ENCODE results near the gene MBNL1. TPM values are rescaled to one million over a fixed set of nuclear protein-coding genes. Genes with fewer than 3 reads are reported as not detected.

MBNL1 gene
- total RNA-seq, 1 donor: 545 TPM

DNA sequence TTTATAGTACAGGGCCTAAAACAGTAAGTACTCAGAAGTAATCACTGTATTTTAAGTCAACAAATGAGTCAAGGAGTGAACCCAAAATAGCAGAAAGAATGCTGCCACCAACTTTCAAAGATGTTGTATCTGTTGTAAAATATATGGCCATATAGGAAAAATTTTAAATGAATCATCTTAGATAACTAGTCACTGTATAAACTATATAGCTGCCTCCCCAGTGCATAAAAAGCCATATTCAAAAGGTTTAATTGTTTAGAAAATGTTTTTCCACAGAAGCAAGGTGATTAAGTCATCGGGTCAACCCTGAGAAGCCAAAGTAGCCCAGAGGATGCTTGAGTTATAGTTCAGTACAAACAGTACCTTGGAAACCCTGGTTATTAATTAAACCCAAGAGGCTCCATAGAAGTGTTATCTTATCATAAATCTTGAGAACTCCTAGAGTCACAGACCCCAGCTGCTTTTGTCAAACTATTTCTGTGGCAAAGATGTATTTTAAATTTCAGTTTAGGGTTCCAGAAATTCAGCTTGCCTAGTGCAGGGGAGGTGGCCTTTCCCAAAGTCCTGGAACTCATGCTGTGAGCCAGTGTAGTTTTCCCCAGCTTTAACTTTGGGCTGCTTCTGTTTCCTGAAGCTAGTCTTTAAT, 39.2 kb downstream of the MBNL1 start:
- Histone ChIP-seq H3K4me1 (ENCODE audit: insufficient read depth, low read length) (peaks cover 45% of the 10 kb centered on the region), H3K9me3 (ENCODE audit: low read depth, low read length) (no peaks in the 10 kb centered on the region), H3K4me2 (ENCODE audit: insufficient read depth, low read length) (peak overlapping the region; percentile 15), H2AFZ (ENCODE audit: low read length) (no peak overlapping the region), H3K27me3 (ENCODE audit: insufficient read depth, low read length) (no peaks in the 10 kb centered on the region), H3K79me2 (ENCODE audit: insufficient read depth, low read length) (peaks cover 97% of the 10 kb centered on the region), H3K27ac (ENCODE audit: low read depth, low read length) (peak overlapping the region; percentile 84), H3K4me3 (ENCODE audit: insufficient read depth, low read length) (no peak overlapping the region), H4K20me1 (ENCODE audit: insufficient read depth, low read length) (peaks cover 20% of the 10 kb centered on the region), H3K36me3 (ENCODE audit: insufficient read depth, low read length) (peaks cover 21% of the 10 kb centered on the region)
- DNase-seq (ENCODE audit: insufficient read length, low spot score, missing footprints): no peak
- TF ChIP-seq, protein P1, sequence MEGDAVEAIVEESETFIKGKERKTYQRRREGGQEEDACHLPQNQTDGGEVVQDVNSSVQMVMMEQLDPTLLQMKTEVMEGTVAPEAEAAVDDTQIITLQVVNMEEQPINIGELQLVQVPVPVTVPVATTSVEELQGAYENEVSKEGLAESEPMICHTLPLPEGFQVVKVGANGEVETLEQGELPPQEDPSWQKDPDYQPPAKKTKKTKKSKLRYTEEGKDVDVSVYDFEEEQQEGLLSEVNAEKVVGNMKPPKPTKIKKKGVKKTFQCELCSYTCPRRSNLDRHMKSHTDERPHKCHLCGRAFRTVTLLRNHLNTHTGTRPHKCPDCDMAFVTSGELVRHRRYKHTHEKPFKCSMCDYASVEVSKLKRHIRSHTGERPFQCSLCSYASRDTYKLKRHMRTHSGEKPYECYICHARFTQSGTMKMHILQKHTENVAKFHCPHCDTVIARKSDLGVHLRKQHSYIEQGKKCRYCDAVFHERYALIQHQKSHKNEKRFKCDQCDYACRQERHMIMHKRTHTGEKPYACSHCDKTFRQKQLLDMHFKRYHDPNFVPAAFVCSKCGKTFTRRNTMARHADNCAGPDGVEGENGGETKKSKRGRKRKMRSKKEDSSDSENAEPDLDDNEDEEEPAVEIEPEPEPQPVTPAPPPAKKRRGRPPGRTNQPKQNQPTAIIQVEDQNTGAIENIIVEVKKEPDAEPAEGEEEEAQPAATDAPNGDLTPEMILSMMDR (IDR thresholded peaks at IDR 0.05; ENCODE audit: extremely low read depth, low read depth, low read length): no peak

DNA sequence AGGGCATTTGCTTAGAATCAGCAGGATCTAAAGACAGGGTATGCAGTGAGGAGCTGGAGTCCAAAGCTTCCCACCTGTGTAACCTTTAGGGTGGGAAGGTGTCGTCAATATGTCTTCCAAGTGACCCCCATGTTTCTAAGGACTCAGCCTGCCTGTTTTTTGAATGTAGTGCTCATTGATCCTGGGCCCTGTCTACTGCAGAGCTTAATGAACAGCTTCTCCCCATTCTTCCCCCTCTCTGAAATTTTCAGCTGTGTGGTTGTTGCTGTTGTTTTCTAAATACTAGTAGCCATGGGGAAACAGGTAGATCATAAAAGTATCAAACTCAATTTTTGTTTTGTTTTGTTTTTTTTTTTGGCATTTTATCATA, 39.7 kb downstream of the MBNL1 start:
- H4K20me1 ChIP-seq (ENCODE audit: insufficient read depth, low read length): peaks cover 23% of the 10 kb centered on the region
- H3K4me2 ChIP-seq (ENCODE audit: insufficient read depth, low read length): peak overlapping the region; percentile 15
- peak overlapping the region; percentile 84 for H3K27ac ChIP-seq (ENCODE audit: low read depth, low read length)
- no peak overlapping the region for H2AFZ ChIP-seq (ENCODE audit: low read length)
- peaks cover 21% of the 10 kb centered on the region for H3K36me3 ChIP-seq (ENCODE audit: insufficient read depth, low read length)
- H3K27me3 ChIP-seq (ENCODE audit: insufficient read depth, low read length): no peaks in the 10 kb centered on the region
- DNase-seq (ENCODE audit: insufficient read length, low spot score, missing footprints): no peak
- peaks cover 39% of the 10 kb centered on the region for H3K4me1 ChIP-seq (ENCODE audit: insufficient read depth, low read length)
- TF ChIP-seq, protein P1 (IDR thresholded peaks at IDR 0.05; ENCODE audit: extremely low read depth, low read depth, low read length): no peak
- H3K79me2 ChIP-seq (ENCODE audit: insufficient read depth, low read length): peaks cover 97% of the 10 kb centered on the region
- no peak overlapping the region for H3K4me3 ChIP-seq (ENCODE audit: insufficient read depth, low read length)
- no peaks in the 10 kb centered on the region for H3K9me3 ChIP-seq (ENCODE audit: low read depth, low read length)

DNA sequence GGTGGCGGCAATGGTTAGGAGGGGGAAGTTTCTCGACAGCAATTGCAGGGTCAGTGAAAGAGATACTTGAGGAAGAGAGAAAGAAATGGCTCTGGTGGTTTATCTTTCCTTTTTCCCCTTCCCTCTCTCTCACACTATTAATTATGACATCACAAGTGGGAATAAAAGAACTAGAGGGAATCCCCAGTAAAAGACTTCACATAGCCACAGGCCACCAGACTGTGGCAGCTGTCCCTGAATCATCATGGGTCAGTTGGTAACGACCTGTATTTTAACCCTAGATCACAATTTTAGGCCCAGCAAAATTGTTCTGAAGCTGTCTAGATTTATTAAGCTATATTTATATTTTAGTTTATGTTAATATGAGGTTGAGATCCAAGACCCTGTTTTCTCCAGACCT, 40.3 kb downstream of the MBNL1 start:
- Histone ChIP-seq H3K36me3 (ENCODE audit: insufficient read depth, low read length) (peaks cover 21% of the 10 kb centered on the region), H3K9me3 (ENCODE audit: low read depth, low read length) (no peaks in the 10 kb centered on the region), H3K27me3 (ENCODE audit: insufficient read depth, low read length) (no peaks in the 10 kb centered on the region), H4K20me1 (ENCODE audit: insufficient read depth, low read length) (peaks cover 23% of the 10 kb centered on the region), H3K27ac (ENCODE audit: low read depth, low read length) (peak overlapping the region; percentile 84), H3K4me3 (ENCODE audit: insufficient read depth, low read length) (no peak overlapping the region), H3K79me2 (ENCODE audit: insufficient read depth, low read length) (peaks cover 97% of the 10 kb centered on the region), H3K4me2 (ENCODE audit: insufficient read depth, low read length) (peak overlapping the region; percentile 22), H2AFZ (ENCODE audit: low read length) (no peak overlapping the region), H3K4me1 (ENCODE audit: insufficient read depth, low read length) (peaks cover 38% of the 10 kb centered on the region)
- DNase-seq (ENCODE audit: insufficient read length, low spot score, missing footprints): no peak
- TF ChIP-seq, protein P1 (IDR thresholded peaks at IDR 0.05; ENCODE audit: extremely low read depth, low read depth, low read length): no peak

DNA sequence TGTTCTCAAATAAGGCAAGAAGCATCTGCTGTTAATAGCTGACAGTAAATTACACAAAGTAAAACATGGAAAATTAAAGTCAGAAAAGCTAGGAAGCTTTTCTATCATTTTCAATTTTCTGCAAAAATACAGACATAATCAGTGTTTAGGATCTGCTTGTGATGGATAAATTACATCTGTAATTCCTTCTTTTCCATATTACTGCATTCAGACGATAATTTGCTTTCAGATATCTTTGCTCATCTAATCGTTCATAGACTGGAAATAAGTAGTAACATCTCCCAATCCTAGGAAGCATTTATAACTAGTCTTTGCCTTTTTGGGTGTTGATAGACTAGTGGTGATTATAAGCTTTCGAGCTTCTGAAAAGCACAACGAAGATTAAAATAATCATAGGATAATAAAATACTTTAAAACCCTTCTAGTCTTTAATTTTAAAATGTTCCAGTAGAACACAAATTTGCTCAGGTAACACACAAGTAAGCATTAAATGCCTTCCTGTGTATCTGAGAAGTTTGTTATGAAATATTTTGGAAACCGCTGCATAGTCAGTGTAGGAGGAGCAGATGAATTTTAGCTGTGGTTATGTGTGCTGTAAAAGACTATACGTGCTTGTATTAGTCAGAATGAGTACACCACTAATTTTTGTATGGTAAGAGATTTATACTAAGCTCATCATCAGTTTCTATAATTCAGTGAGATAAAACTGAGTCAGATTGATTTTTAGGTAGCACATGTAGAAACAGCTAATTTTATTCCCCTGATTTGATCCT, 41.0 kb downstream of the MBNL1 start:
- DNase-seq (ENCODE audit: insufficient read length, low spot score, missing footprints): peak; percentile 58
- H3K4me2 ChIP-seq (ENCODE audit: insufficient read depth, low read length): peak overlapping the region; percentile 22
- no peak overlapping the region for H2AFZ ChIP-seq (ENCODE audit: low read length)
- H3K27me3 ChIP-seq (ENCODE audit: insufficient read depth, low read length): no peaks in the 10 kb centered on the region
- H3K9me3 ChIP-seq (ENCODE audit: low read depth, low read length): no peaks in the 10 kb centered on the region
- no peak overlapping the region for H3K4me3 ChIP-seq (ENCODE audit: insufficient read depth, low read length)
- peaks cover 21% of the 10 kb centered on the region for H3K36me3 ChIP-seq (ENCODE audit: insufficient read depth, low read length)
- peaks cover 25% of the 10 kb centered on the region for H4K20me1 ChIP-seq (ENCODE audit: insufficient read depth, low read length)
- TF ChIP-seq, protein P1 (IDR thresholded peaks at IDR 0.05; ENCODE audit: extremely low read depth, low read depth, low read length): no peak
- H3K4me1 ChIP-seq (ENCODE audit: insufficient read depth, low read length): peaks cover 40% of the 10 kb centered on the region
- peak overlapping the region; percentile 84 for H3K27ac ChIP-seq (ENCODE audit: low read depth, low read length)
- peaks cover 97% of the 10 kb centered on the region for H3K79me2 ChIP-seq (ENCODE audit: insufficient read depth, low read length)
